HEK293T (cell line): Measurements from ENCODE around the gene SLC35G2.

ENCODE experiments used
- BHLHE40 ChIP-seq: fragments of 450-650 bp; IDR thresholded peaks from 2 replicates; pipeline ENCODE4 v1.6.1; 2016; ENCODE audit warnings: mild to moderate bottlenecking, moderate library complexity, borderline replicate concordance
- CTBP1 ChIP-seq: fragments of 450-650 bp; IDR thresholded peaks from 2 replicates; pipeline ENCODE4 v1.6.1; 2016; ENCODE audit warnings: borderline replicate concordance
- ELF4 ChIP-seq: fragments of 450-650 bp; IDR thresholded peaks from 2 replicates; pipeline ENCODE4 v1.6.1; 2017; ENCODE audit warnings: antibody characterized with exemption
- FOXA1 ChIP-seq: fragments of 450-650 bp; IDR thresholded peaks from 2 replicates; pipeline ENCODE4 v1.6.1; 2016; ENCODE audit warnings: mild to moderate bottlenecking
- FOXK2 ChIP-seq: fragments of 450-650 bp; IDR thresholded peaks from 2 replicates; pipeline ENCODE4 v1.6.1; 2016; ENCODE audit warnings: mild to moderate bottlenecking
- FOXM1 ChIP-seq: fragments of 450-650 bp; IDR thresholded peaks from 2 replicates; pipeline ENCODE4 v1.6.1; 2017; ENCODE audit warnings: mild to moderate bottlenecking, borderline replicate concordance
- HDGF ChIP-seq: fragments of 450-650 bp; IDR thresholded peaks from 2 replicates; pipeline ENCODE4 v1.6.1; 2017; ENCODE audit warnings: antibody characterized with exemption, borderline replicate concordance
- NFRKB ChIP-seq: fragments of 450-650 bp; IDR thresholded peaks from 2 replicates; pipeline ENCODE4 v1.6.1; 2016; ENCODE audit warnings: mild to moderate bottlenecking, moderate library complexity
- PKNOX1 ChIP-seq: fragments of 450-650 bp; IDR thresholded peaks from 2 replicates; pipeline ENCODE4 v1.6.1; 2016
- SUZ12 ChIP-seq: fragments of 450-650 bp; IDR thresholded peaks from 2 replicates; pipeline ENCODE4 v1.6.1; 2016; ENCODE audit warnings: mild to moderate bottlenecking
- TARDBP ChIP-seq: fragments of 450-650 bp; IDR thresholded peaks from 2 replicates; pipeline ENCODE4 v1.6.1; 2016
- ZNF384 ChIP-seq: fragments of 450-650 bp; IDR thresholded peaks from 2 replicates; pipeline ENCODE4 v1.6.1; 2016

GRCh38 chr3:136817448-136817847, 1.5 kb upstream of the SLC35G2 start:
- TF ChIP-seq NFRKB (no peak), ELF4 (no peak), HDGF (no peak), FOXM1 (no peak), PKNOX1 (no peak), FOXK2 (no peak), ZNF384 (no peak), BHLHE40 (no peak), SUZ12 (no peak), FOXA1 (no peak), TARDBP (no peak), CTBP1 (no peak)
